Kidney epithelial cell (primary cell): ENCODE results near the gene TMEM225B. TPM values are rescaled to one million over a fixed set of nuclear protein-coding genes. Genes with fewer than 3 reads are reported as not detected.

Source experiments
- DNase-seq: peaks from one replicate; pipeline ENCODE4 v3.0.0-alpha.2; 2010; ENCODE audit warnings: low read depth
- H3K27me3 ChIP-seq: 2 replicates; pipeline ENCODE4 v1.6.0; 2011; ENCODE audit warnings: low read length; ENCODE audit not compliant: control insufficient read depth, insufficient read depth
- H3K36me3 ChIP-seq: 2 replicates; pipeline ENCODE4 v1.5.1; 2011; ENCODE audit warnings: low read length; ENCODE audit not compliant: control insufficient read depth, insufficient read depth
- H3K4me3 ChIP-seq: 2 replicates; pipeline ENCODE4 v1.5.1; 2011; ENCODE audit warnings: low read depth, mild to moderate bottlenecking, control low read depth, low read length
- CTCF ChIP-seq: IDR thresholded peaks from 2 replicates; pipeline ENCODE4 v1.5.1; 2011; ENCODE audit warnings: mild to moderate bottlenecking, moderate library complexity, low read length, control low read depth, inconsistent platforms; ENCODE audit not compliant: insufficient read depth, poor library complexity, severe bottlenecking
- total RNA-seq: library from RNA; depleted of rRNA; stranded (reverse); fragments of >200 nt; gene quantifications from 2 replicates; pipeline ENCODE4 v1.2.3, GENCODE V29; 2015

The TMEM225B gene
- total RNA-seq, 1 donor from 2014 or later = not detected

GRCh38 chr7:99594948-99595745 is 2.9 kb upstream of the TMEM225B start:
- no peak for DNase-seq
- TF ChIP-seq CTCF = no peak
- no peaks in the 10 kb centered on the region for H3K27me3 ChIP-seq
- H3K36me3 ChIP-seq = no peaks in the 10 kb centered on the region
- H3K4me3 ChIP-seq = no peak overlapping the region

GRCh38 chr7:99596408-99596955 is 1.6 kb upstream of the TMEM225B start:
- no peak for TF ChIP-seq CTCF
- no peaks in the 10 kb centered on the region for H3K36me3 ChIP-seq

GRCh38 chr7:99599836-99600235 is 1.8 kb downstream of the TMEM225B start:
- no peak for TF ChIP-seq CTCF
- DNase-seq = no peak

More at GRCh38 chr7:99596408-99596955, 1.6 kb upstream of the TMEM225B start:
- H3K27me3 ChIP-seq = no peaks in the 10 kb centered on the region
- H3K4me3 ChIP-seq = no peak overlapping the region
- no peak for DNase-seq

GRCh38 chr7:99601656-99602310 is 3.7 kb downstream of the TMEM225B start:
- H3K27me3 ChIP-seq = no peaks in the 10 kb centered on the region
- no peak for TF ChIP-seq CTCF
- no peaks in the 10 kb centered on the region for H3K36me3 ChIP-seq
- H3K4me3 ChIP-seq = no peak overlapping the region
- DNase-seq = no peak

More at GRCh38 chr7:99599836-99600235, 1.8 kb downstream of the TMEM225B start:
- no peaks in the 10 kb centered on the region for H3K36me3 ChIP-seq
- no peak overlapping the region for H3K4me3 ChIP-seq
- no peaks in the 10 kb centered on the region for H3K27me3 ChIP-seq

- H3K27me3 ChIP-seq = no peaks in the 10 kb centered on the region
- no peak for DNase-seq
- TF ChIP-seq CTCF = no peak
- H3K36me3 ChIP-seq = no peaks in the 10 kb centered on the region
- H3K4me3 ChIP-seq = no peak overlapping the region
These were observed 7.5 kb downstream of the TMEM225B start for GRCh38 chr7:99605527-99605926.

- DNase-seq = no peak
These were observed 8.5 kb downstream of the TMEM225B start for GRCh38 chr7:99606531-99606930.

More at GRCh38 chr7:99606531-99606930, 8.5 kb downstream of the TMEM225B start:
- H3K4me3 ChIP-seq = no peak overlapping the region
- H3K36me3 ChIP-seq = no peaks in the 10 kb centered on the region
- H3K27me3 ChIP-seq = no peaks in the 10 kb centered on the region
- no peak for TF ChIP-seq CTCF
